Measurements from ENCODE around the gene ZNF609. TPM values are rescaled to one million over a fixed set of nuclear protein-coding genes. Genes with fewer than 3 reads are reported as not detected.

ZNF609 gene
- total RNA-seq, 1 donor from 2014 or later: 21.5 TPM

GRCh38 chr15:64730151-64730550, 269.8 kb downstream of the ZNF609 start:
- Histone ChIP-seq H3K79me2 (ENCODE audit: low read depth) (no peaks in the 10 kb centered on the region), H3K27ac (no peak overlapping the region), H3K4me1 (no peaks in the 10 kb centered on the region), H3F3A (ENCODE audit: low read depth) (no peaks in the 10 kb centered on the region), H3K4me3 (no peak overlapping the region), H4K20me1 (ENCODE audit: low read depth) (no peaks in the 10 kb centered on the region), H3K9ac (no peak overlapping the region), H2AFZ (replicated peaks) (no peak overlapping the region), H3K27me3 (no peaks in the 10 kb centered on the region), H3K4me2 (no peak overlapping the region), H3K36me3 (no peaks in the 10 kb centered on the region), H3K9me3 (ENCODE audit: low read depth) (no peaks in the 10 kb centered on the region)
- peaks cover 3% of the 10 kb centered on the region for H3K36me3 Mint-ChIP-seq
- H3K4me1 Mint-ChIP-seq: peaks cover 11% of the 10 kb centered on the region
- no peak overlapping the region for H3K4me3 Mint-ChIP-seq
- no peak overlapping the region for H3K27ac Mint-ChIP-seq
- no peaks in the 10 kb centered on the region for H3K9me3 Mint-ChIP-seq
- no peak for DNase-seq (ENCODE audit: low spot score)
- no peak for TF ChIP-seq EZH2 (IDR thresholded peaks at IDR 0.05)
- TF ChIP-seq EZH2phosphoT487 (IDR thresholded peaks at IDR 0.05): no peak
- TF ChIP-seq, protein P1, sequence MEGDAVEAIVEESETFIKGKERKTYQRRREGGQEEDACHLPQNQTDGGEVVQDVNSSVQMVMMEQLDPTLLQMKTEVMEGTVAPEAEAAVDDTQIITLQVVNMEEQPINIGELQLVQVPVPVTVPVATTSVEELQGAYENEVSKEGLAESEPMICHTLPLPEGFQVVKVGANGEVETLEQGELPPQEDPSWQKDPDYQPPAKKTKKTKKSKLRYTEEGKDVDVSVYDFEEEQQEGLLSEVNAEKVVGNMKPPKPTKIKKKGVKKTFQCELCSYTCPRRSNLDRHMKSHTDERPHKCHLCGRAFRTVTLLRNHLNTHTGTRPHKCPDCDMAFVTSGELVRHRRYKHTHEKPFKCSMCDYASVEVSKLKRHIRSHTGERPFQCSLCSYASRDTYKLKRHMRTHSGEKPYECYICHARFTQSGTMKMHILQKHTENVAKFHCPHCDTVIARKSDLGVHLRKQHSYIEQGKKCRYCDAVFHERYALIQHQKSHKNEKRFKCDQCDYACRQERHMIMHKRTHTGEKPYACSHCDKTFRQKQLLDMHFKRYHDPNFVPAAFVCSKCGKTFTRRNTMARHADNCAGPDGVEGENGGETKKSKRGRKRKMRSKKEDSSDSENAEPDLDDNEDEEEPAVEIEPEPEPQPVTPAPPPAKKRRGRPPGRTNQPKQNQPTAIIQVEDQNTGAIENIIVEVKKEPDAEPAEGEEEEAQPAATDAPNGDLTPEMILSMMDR (IDR thresholded peaks at IDR 0.05): no peak
- H3K27me3 Mint-ChIP-seq (ENCODE audit: insufficient read depth, low read depth): peaks cover 2% of the 10 kb centered on the region

GRCh38 chr15:64731012-64731804, 270.8 kb downstream of the ZNF609 start:
- Histone ChIP-seq H3K9ac (no peak overlapping the region), H3K4me3 (no peak overlapping the region), H3K9me3 (ENCODE audit: low read depth) (no peaks in the 10 kb centered on the region), H3K79me2 (ENCODE audit: low read depth) (no peaks in the 10 kb centered on the region), H4K20me1 (ENCODE audit: low read depth) (no peaks in the 10 kb centered on the region), H3F3A (ENCODE audit: low read depth) (no peaks in the 10 kb centered on the region), H3K4me2 (no peak overlapping the region), H3K27ac (no peak overlapping the region), H3K36me3 (no peaks in the 10 kb centered on the region), H3K27me3 (no peaks in the 10 kb centered on the region), H3K4me1 (no peaks in the 10 kb centered on the region), H2AFZ (replicated peaks) (no peak overlapping the region)
- Mint-ChIP-seq H3K4me1 (peaks cover 17% of the 10 kb centered on the region), H3K4me3 (no peak overlapping the region), H3K27ac (no peak overlapping the region), H3K9me3 (no peaks in the 10 kb centered on the region), H3K36me3 (peaks cover 4% of the 10 kb centered on the region), H3K27me3 (ENCODE audit: insufficient read depth, low read depth) (peaks cover 6% of the 10 kb centered on the region)
- TF ChIP-seq EZH2phosphoT487 (IDR thresholded peaks at IDR 0.05): no peak
- TF ChIP-seq, protein P1 (IDR thresholded peaks at IDR 0.05): peak; percentile 95
- peak; percentile 90 for DNase-seq (ENCODE audit: low spot score)

GRCh38 chr15:64731805-64732151, 271.4 kb downstream of the ZNF609 start:
- Mint-ChIP-seq H3K27ac (no peak overlapping the region), H3K27me3 (ENCODE audit: insufficient read depth, low read depth) (peaks cover 6% of the 10 kb centered on the region), H3K9me3 (no peaks in the 10 kb centered on the region), H3K4me1 (peaks cover 18% of the 10 kb centered on the region), H3K4me3 (no peak overlapping the region), H3K36me3 (peaks cover 4% of the 10 kb centered on the region)
- H3K27me3 ChIP-seq: no peaks in the 10 kb centered on the region
- TF ChIP-seq, protein P1 (IDR thresholded peaks at IDR 0.05): no peak
- TF ChIP-seq EZH2phosphoT487 (IDR thresholded peaks at IDR 0.05): no peak
- no peak for TF ChIP-seq EZH2 (IDR thresholded peaks at IDR 0.05)
- no peaks in the 10 kb centered on the region for H3F3A ChIP-seq (ENCODE audit: low read depth)
- H3K79me2 ChIP-seq (ENCODE audit: low read depth): no peaks in the 10 kb centered on the region
- no peaks in the 10 kb centered on the region for H3K36me3 ChIP-seq
- DNase-seq (ENCODE audit: low spot score): no peak
- H3K4me2 ChIP-seq: no peak overlapping the region
- H3K9ac ChIP-seq: no peak overlapping the region
- H3K27ac ChIP-seq: no peak overlapping the region
- no peaks in the 10 kb centered on the region for H3K9me3 ChIP-seq (ENCODE audit: low read depth)
- H3K4me3 ChIP-seq: no peak overlapping the region
- H4K20me1 ChIP-seq (ENCODE audit: low read depth): no peaks in the 10 kb centered on the region
- H2AFZ ChIP-seq (replicated peaks): no peak overlapping the region
- H3K4me1 ChIP-seq: no peaks in the 10 kb centered on the region

Data from neural progenitor cell (in vitro differentiated cells).